Skin of body (tissue), 2 donors: Measurements from ENCODE around the gene SLC38A3. TPM values are rescaled to one million over a fixed set of nuclear protein-coding genes. Genes with fewer than 3 reads are reported as not detected.
A peak's percentile ranks its signal among the peaks of the same experiment; 100 is the strongest.

Experiments
- DNase-seq: peaks from one replicate; lab custom pipeline; 2025; lab: John Stamatoyannopoulos, UW
- total RNA-seq: library from RNA; depleted of rRNA; stranded (reverse); fragments of >200 nt; gene quantifications from one replicate; pipeline ENCODE4 v1.2.3, GENCODE V29; 2014

Gene SLC38A3
- total RNA-seq, 1 donor from 2014 or later, result 0.79 TPM

- peak; percentile 6 for DNase-seq
Observed at GRCh38 chr3:50190936-50191660, 14.0 kb upstream of the SLC38A3 start, which contains the start of gene GNAT1. Gene GNAT1, plus strand, starts transcription at chr3:50191610. Its CDS starts 116 bp downstream, at chr3:50191726.

- DNase-seq, result no peak
Observed at GRCh38 chr3:50192124-50192523, 12.9 kb upstream of the SLC38A3 start.

- peak; percentile 55 for DNase-seq
Observed at GRCh38 chr3:50192689-50193141, 12.4 kb upstream of the SLC38A3 start.

GRCh38 chr3:50193286-50193685 is 11.8 kb upstream of the SLC38A3 start:
- DNase-seq, result no peak

- no peak for DNase-seq
Observed at GRCh38 chr3:50193746-50194127, 11.3 kb upstream of the SLC38A3 start.

- DNase-seq, result peak; percentile 17
Observed at GRCh38 chr3:50194128-50194902, 10.8 kb upstream of the SLC38A3 start.

GRCh38 chr3:50194903-50195500 is 10.1 kb upstream of the SLC38A3 start:
- DNase-seq, result no peak

- no peak for DNase-seq
Observed at GRCh38 chr3:50195501-50196252, 9.4 kb upstream of the SLC38A3 start.

- no peak for DNase-seq
Observed at GRCh38 chr3:50196253-50196801, 8.7 kb upstream of the SLC38A3 start.

- DNase-seq, result no peak
Observed at GRCh38 chr3:50201573-50202315, 3.3 kb upstream of the SLC38A3 start.

- no peak for DNase-seq
Observed at GRCh38 chr3:50202353-50203112, 2.5 kb upstream of the SLC38A3 start.

GRCh38 chr3:50203113-50203808 is 1.8 kb upstream of the SLC38A3 start:
- DNase-seq, result no peak

GRCh38 chr3:50203809-50204803 is 965 bp upstream of the SLC38A3 start:
- DNase-seq, result no peak

GRCh38 chr3:50205413-50206276 is 574 bp downstream of the SLC38A3 start:
- DNase-seq, result no peak

- DNase-seq, result no peak
Observed at GRCh38 chr3:50207359-50208042, 2.4 kb downstream of the SLC38A3 start.

GRCh38 chr3:50208677-50209344 is 3.7 kb downstream of the SLC38A3 start:
- no peak for DNase-seq
